ENCODE measurements around the gene SIX2.

Gene SIX2

GRCh38 chr2:45030553-45030952 is 21.3 kb upstream of the SIX2 start:
- H3K4me3 ChIP-seq (ENCODE audit: low read depth, low read length), result no peak overlapping the region
- no peak for TF ChIP-seq CTCF (IDR thresholded peaks at IDR 0.05; ENCODE audit: low read depth, low read length)

GRCh38 chr2:45029215-45029614 is 20.0 kb upstream of the SIX2 start:
- no peak overlapping the region for H3K4me3 ChIP-seq (ENCODE audit: low read depth, low read length)
- no peak for TF ChIP-seq CTCF (IDR thresholded peaks at IDR 0.05; ENCODE audit: low read depth, low read length)

DNA sequence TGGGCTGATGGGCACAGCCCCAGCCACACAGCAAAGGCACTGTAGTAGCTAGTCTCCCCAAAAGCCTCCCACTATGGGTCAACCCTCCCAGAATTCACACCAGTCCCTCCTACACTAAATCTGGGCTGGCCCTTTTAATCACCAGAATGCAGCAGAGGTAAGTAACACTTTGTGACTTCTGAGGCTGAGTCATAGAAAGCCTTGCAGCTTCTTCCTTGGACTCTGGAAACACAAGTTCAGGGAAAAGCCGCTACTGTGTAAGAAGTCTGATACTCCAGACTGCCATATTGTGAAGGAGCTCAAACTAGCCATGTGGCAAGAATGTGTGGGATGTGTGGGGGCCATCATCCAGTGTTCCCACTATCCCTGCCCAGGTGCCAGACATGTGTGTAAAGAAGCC is 19.0 kb upstream of the SIX2 start:
- TF ChIP-seq CTCF (IDR thresholded peaks at IDR 0.05; ENCODE audit: low read depth, low read length), result no peak
- H3K4me3 ChIP-seq (ENCODE audit: low read depth, low read length), result no peak overlapping the region

GRCh38 chr2:45026924-45027450 is 17.7 kb upstream of the SIX2 start:
- TF ChIP-seq CTCF (IDR thresholded peaks at IDR 0.05; ENCODE audit: low read depth, low read length), result no peak
- H3K4me3 ChIP-seq (ENCODE audit: low read depth, low read length), result no peak overlapping the region

GRCh38 chr2:45024600-45025291 is 15.5 kb upstream of the SIX2 start:
- no peak for TF ChIP-seq CTCF (IDR thresholded peaks at IDR 0.05; ENCODE audit: low read depth, low read length)
- H3K4me3 ChIP-seq (ENCODE audit: low read depth, low read length), result no peak overlapping the region

DNA sequence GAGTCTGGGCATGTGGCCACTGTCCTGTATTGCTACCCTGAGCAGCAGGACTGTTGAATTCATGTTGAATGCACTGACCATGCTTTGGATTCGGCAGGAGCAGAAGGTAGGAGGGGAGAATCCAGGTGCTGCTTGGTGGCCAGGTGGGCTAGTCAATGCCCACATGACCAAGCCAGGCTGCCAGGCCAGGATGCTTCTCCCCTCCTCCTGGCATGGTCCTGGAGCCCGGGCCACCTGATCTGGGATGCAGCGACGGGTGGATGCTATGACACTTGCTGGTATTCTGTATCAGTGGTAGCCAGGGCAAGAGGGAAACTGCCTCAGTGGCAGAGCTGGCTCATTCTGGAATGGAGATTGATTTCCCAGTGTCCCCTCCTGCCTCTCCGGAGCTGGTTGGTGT is 14.8 kb upstream of the SIX2 start:
- TF ChIP-seq CTCF (IDR thresholded peaks at IDR 0.05; ENCODE audit: low read depth, low read length), result no peak
- H3K4me3 ChIP-seq (ENCODE audit: low read depth, low read length), result no peak overlapping the region

DNA sequence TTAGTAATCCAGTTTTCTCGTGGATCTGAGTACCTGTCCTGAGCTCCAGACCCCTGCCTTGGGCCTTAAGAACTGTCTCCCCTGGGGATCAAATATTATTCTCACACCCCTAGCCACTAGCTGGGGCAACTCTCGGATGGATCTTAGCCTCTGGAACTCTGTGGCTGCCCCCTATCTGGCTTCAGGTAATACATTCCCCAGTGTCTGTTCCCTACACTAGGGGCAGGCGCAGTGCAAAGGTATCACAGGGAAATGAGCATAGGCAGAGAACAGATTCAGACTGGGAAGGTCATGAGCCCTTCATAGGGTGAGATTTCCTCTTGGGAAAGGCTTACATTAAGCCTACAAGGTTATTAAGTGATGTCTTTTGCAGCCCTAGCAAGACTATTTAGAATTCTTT is 11.2 kb upstream of the SIX2 start:
- no peak for TF ChIP-seq CTCF (IDR thresholded peaks at IDR 0.05; ENCODE audit: low read depth, low read length)
- no peak overlapping the region for H3K4me3 ChIP-seq (ENCODE audit: low read depth, low read length)
